Mesendoderm (in vitro differentiated cells): ENCODE measurements around the gene HMX3.
A peak's percentile ranks its signal among the peaks of the same experiment; 100 is the strongest.

Source experiments
- DNase-seq: peaks from one replicate; pipeline ENCODE4 v3.0.0; 2013
- H2AK5ac ChIP-seq: 2 replicates; pipeline ENCODE4 v1.6.1; 2013; ENCODE audit warnings: low read length, inconsistent platforms
- H2BK120ac ChIP-seq: 2 replicates; pipeline ENCODE4 v1.6.1; 2013; ENCODE audit warnings: low read depth, mild to moderate bottlenecking, low read length, moderate library complexity, mixed read lengths
- H2BK15ac ChIP-seq: replicated peaks from 2 replicates; pipeline ENCODE4 v1.6.1; 2013; ENCODE audit warnings: low read depth, mild to moderate bottlenecking, moderate library complexity
- H2BK5ac ChIP-seq: 2 replicates; pipeline ENCODE4 v1.6.1; 2013; ENCODE audit warnings: low read length, inconsistent platforms
- H3K18ac ChIP-seq: 2 replicates; pipeline ENCODE4 v1.6.1; 2013; ENCODE audit warnings: mild to moderate bottlenecking, low read length, mixed read lengths
- H3K23ac ChIP-seq: one replicate; pipeline ENCODE4 v1.6.1; 2013; ENCODE audit warnings: low read length
- H3K27ac ChIP-seq: 2 replicates; pipeline ENCODE4 v1.5.1; 2013; ENCODE audit warnings: low read depth, mild to moderate bottlenecking, inconsistent platforms, low read length, moderate library complexity
- H3K27me3 ChIP-seq: 2 replicates; pipeline ENCODE4 v1.6.1; 2013; ENCODE audit warnings: low read length, control low read depth, mild to moderate bottlenecking, inconsistent platforms; ENCODE audit not compliant: insufficient read depth, poor library complexity
- H3K36me3 ChIP-seq: 2 replicates; pipeline ENCODE4 v1.6.1; 2013; ENCODE audit warnings: low read length, inconsistent platforms; ENCODE audit not compliant: control insufficient read depth, insufficient read depth
- H3K4ac ChIP-seq: one replicate; pipeline ENCODE4 v1.6.1; 2013; ENCODE audit warnings: low read depth, mild to moderate bottlenecking, low read length, moderate library complexity
- H3K4me1 ChIP-seq: 2 replicates; pipeline ENCODE4 v1.6.1; 2013; ENCODE audit warnings: low read depth, low read length, inconsistent platforms; ENCODE audit not compliant: control insufficient read depth
- H3K4me2 ChIP-seq: 2 replicates; pipeline ENCODE4 v1.6.1; 2013; ENCODE audit warnings: low read length
- H3K4me3 ChIP-seq: 2 replicates; pipeline ENCODE4 v1.5.1; 2013; ENCODE audit warnings: mild to moderate bottlenecking, low read length
- H3K56ac ChIP-seq: one replicate; pipeline ENCODE4 v1.6.1; 2013; ENCODE audit warnings: low read length
- H3K79me1 ChIP-seq: 2 replicates; pipeline ENCODE4 v1.6.1; 2013; ENCODE audit warnings: low read length, inconsistent platforms
- H3K79me2 ChIP-seq: 2 replicates; pipeline ENCODE4 v1.6.1; 2013; ENCODE audit warnings: mild to moderate bottlenecking, low read length; ENCODE audit not compliant: control insufficient read depth, insufficient read depth
- H3K9ac ChIP-seq: 2 replicates; pipeline ENCODE4 v1.6.1; 2013; ENCODE audit warnings: low read length, inconsistent platforms
- H4K5ac ChIP-seq: one replicate; pipeline ENCODE4 v1.6.1; 2013; ENCODE audit warnings: low read length
- H4K8ac ChIP-seq: one replicate; pipeline ENCODE4 v1.6.1; 2013; ENCODE audit warnings: low read depth, mild to moderate bottlenecking, control low read depth, low read length, moderate library complexity
- whole genome bisulfite sequencing: extraction: QIAGEN DNeasy Blood & Tissue Kit; methylation state at CpG from one replicate; pipeline ENCODE4 v1.1.7; 2013; ENCODE audit warnings: low lambda C conversion rate, missing lambda C conversion rate; ENCODE audit not compliant: insufficient coverage; ENCODE audit errors: extremely low coverage; 5-methylcytosine and 5-hydroxymethylcytosine counted together

Gene HMX3

GRCh38 chr10:123157210-123157609 lies 21.4 kb downstream of the HMX3 start:
- no peak for DNase-seq
- Histone ChIP-seq H3K27ac (no peak overlapping the region), H3K56ac (no peak overlapping the region), H3K79me2 (peaks cover 38% of the 10 kb centered on the region), H3K4me2 (no peak overlapping the region), H2AK5ac (no peak overlapping the region), H3K27me3 (no peaks in the 10 kb centered on the region), H4K5ac (no peak overlapping the region), H4K8ac (no peak overlapping the region), H3K36me3 (peaks cover 9% of the 10 kb centered on the region), H3K79me1 (peaks cover 10% of the 10 kb centered on the region), H2BK120ac (no peak overlapping the region), H2BK15ac (no peak overlapping the region), H2BK5ac (no peak overlapping the region), H3K4ac (no peak overlapping the region), H3K4me3 (no peak overlapping the region), H3K4me1 (no peaks in the 10 kb centered on the region), H3K9ac (no peak overlapping the region), H3K23ac (no peak overlapping the region), H3K18ac (no peak overlapping the region)
- WGBS, result no CpG with 5 or more reads among the region's 3 CpGs

GRCh38 chr10:123158682-123159081 lies 22.9 kb downstream of the HMX3 start:
- WGBS, result no CpG with 5 or more reads among the region's 1 CpG
- no peak overlapping the region for H3K4ac ChIP-seq
- no peak overlapping the region for H2BK15ac ChIP-seq
- H3K27ac ChIP-seq, result no peak overlapping the region
- H3K56ac ChIP-seq, result no peak overlapping the region
- no peak overlapping the region for H2BK5ac ChIP-seq
- H3K27me3 ChIP-seq, result no peaks in the 10 kb centered on the region
- no peak overlapping the region for H3K4me3 ChIP-seq
- peaks cover 10% of the 10 kb centered on the region for H3K79me1 ChIP-seq
- H2BK120ac ChIP-seq, result no peak overlapping the region
- H2AK5ac ChIP-seq, result no peak overlapping the region
- no peak overlapping the region for H4K8ac ChIP-seq
- H4K5ac ChIP-seq, result no peak overlapping the region
- H3K79me2 ChIP-seq, result peaks cover 38% of the 10 kb centered on the region
- H3K23ac ChIP-seq, result no peak overlapping the region
- no peak overlapping the region for H3K4me2 ChIP-seq
- H3K36me3 ChIP-seq, result peaks cover 10% of the 10 kb centered on the region
- H3K9ac ChIP-seq, result no peak overlapping the region
- no peak for DNase-seq
- H3K18ac ChIP-seq, result no peak overlapping the region
- no peaks in the 10 kb centered on the region for H3K4me1 ChIP-seq

GRCh38 chr10:123160311-123160980 lies 24.7 kb downstream of the HMX3 start:
- no CpG with 5 or more reads among the region's 11 CpGs for WGBS
- Histone ChIP-seq H3K4me3 (no peak overlapping the region), H3K56ac (no peak overlapping the region), H3K9ac (no peak overlapping the region), H3K79me2 (peaks cover 30% of the 10 kb centered on the region), H2BK120ac (no peak overlapping the region), H2AK5ac (no peak overlapping the region), H2BK15ac (no peak overlapping the region), H3K23ac (no peak overlapping the region), H4K8ac (no peak overlapping the region), H3K4ac (no peak overlapping the region), H3K79me1 (peaks cover 10% of the 10 kb centered on the region), H3K4me1 (no peaks in the 10 kb centered on the region), H2BK5ac (no peak overlapping the region), H4K5ac (no peak overlapping the region), H3K4me2 (no peak overlapping the region), H3K18ac (no peak overlapping the region), H3K27ac (no peak overlapping the region), H3K36me3 (peaks cover 10% of the 10 kb centered on the region), H3K27me3 (no peaks in the 10 kb centered on the region)
- DNase-seq, result no peak

GRCh38 chr10:123164319-123164718 lies 28.5 kb downstream of the HMX3 start:
- no peak overlapping the region for H3K18ac ChIP-seq
- H2BK5ac ChIP-seq, result no peak overlapping the region
- no peak overlapping the region for H3K27ac ChIP-seq
- no peak overlapping the region for H3K23ac ChIP-seq
- peaks cover 4% of the 10 kb centered on the region for H3K79me2 ChIP-seq
- H3K36me3 ChIP-seq, result peaks cover 7% of the 10 kb centered on the region
- H4K5ac ChIP-seq, result no peak overlapping the region
- H3K27me3 ChIP-seq, result peaks cover 2% of the 10 kb centered on the region
- no CpG with 5 or more reads among the region's 2 CpGs for WGBS
- H2BK15ac ChIP-seq, result no peak overlapping the region
- no peak overlapping the region for H3K56ac ChIP-seq
- no peak overlapping the region for H3K9ac ChIP-seq
- H2AK5ac ChIP-seq, result no peak overlapping the region
- no peak overlapping the region for H3K4ac ChIP-seq
- peaks cover 17% of the 10 kb centered on the region for H3K79me1 ChIP-seq
- H2BK120ac ChIP-seq, result no peak overlapping the region
- H3K4me1 ChIP-seq, result no peaks in the 10 kb centered on the region
- no peak overlapping the region for H3K4me3 ChIP-seq
- no peak overlapping the region for H4K8ac ChIP-seq
- DNase-seq, result no peak
- H3K4me2 ChIP-seq, result no peak overlapping the region

GRCh38 chr10:123165445-123166072 lies 29.8 kb downstream of the HMX3 start:
- Histone ChIP-seq H3K4me1 (no peaks in the 10 kb centered on the region), H3K4me2 (no peak overlapping the region), H3K4me3 (no peak overlapping the region), H3K4ac (no peak overlapping the region), H4K8ac (no peak overlapping the region), H3K56ac (no peak overlapping the region), H3K79me1 (peaks cover 15% of the 10 kb centered on the region), H2BK120ac (no peak overlapping the region), H4K5ac (no peak overlapping the region), H3K36me3 (peaks cover 7% of the 10 kb centered on the region), H2BK5ac (no peak overlapping the region), H2BK15ac (no peak overlapping the region), H3K9ac (no peak overlapping the region), H3K27me3 (peaks cover 2% of the 10 kb centered on the region), H3K18ac (no peak overlapping the region), H2AK5ac (no peak overlapping the region), H3K79me2 (peaks cover 2% of the 10 kb centered on the region), H3K27ac (no peak overlapping the region), H3K23ac (no peak overlapping the region)
- WGBS, result no CpG with 5 or more reads among the region's 4 CpGs
- peak; percentile 24 for DNase-seq
